Cortex of kidney (tissue), 1 donor: ENCODE results near the gene ADGRF5.

ENCODE experiments used
- DNase-seq: peaks from one replicate; lab custom pipeline; 2025; lab: John Stamatoyannopoulos, UW

Gene ADGRF5

GRCh38 chr6:46819561-46819960, 102.2 kb downstream of the ADGRF5 start:
- DNase-seq = no peak

- no peak for DNase-seq
Observed at GRCh38 chr6:46816626-46817025, 105.1 kb downstream of the ADGRF5 start.

- no peak for DNase-seq
Observed at GRCh38 chr6:46815130-46815529, 106.6 kb downstream of the ADGRF5 start.

GRCh38 chr6:46808806-46809205, 112.9 kb downstream of the ADGRF5 start:
- DNase-seq = no peak
